CD14-positive monocyte (primary cell): ENCODE results near the gene TRPM8. TPM values are rescaled to one million over a fixed set of nuclear protein-coding genes. Genes with fewer than 3 reads are reported as not detected.

Experiments
- DNase-seq, 3 donors: peaks; one replicate each; pipeline ENCODE4 v3.0.0-alpha.2; 2011 to 2022
- H2AFZ ChIP-seq: 2 replicates; pipeline ENCODE4 v1.6.0; 2012; ENCODE audit warnings: mild to moderate bottlenecking, low read depth, low read length, inconsistent platforms; ENCODE audit not compliant: insufficient read depth, poor library complexity, severe bottlenecking
- H3K27ac ChIP-seq, 2 donors: 1 replicate in 1 of 2; 2 replicates in 1 of 2; pipeline ENCODE4 v1.5.1; 2012 to 2013; ENCODE audit warnings: low read length in 2 of 2, control low read depth in 1 of 2, inconsistent platforms in 1 of 2, low read depth in 1 of 2, mild to moderate bottlenecking in 1 of 2
- H3K27me3 ChIP-seq, 2 donors: one replicate each; pipeline versions ENCODE4 v1.6.0 to v1.6.1; 2011 to 2013; ENCODE audit warnings: low read length in 2 of 2; ENCODE audit not compliant: control insufficient read depth in 2 of 2, insufficient read depth in 2 of 2
- H3K36me3 ChIP-seq, 2 donors: replicated peaks in 1 of 2; 1 replicate in 1 of 2; 2 replicates in 1 of 2; pipeline versions ENCODE4 v1.5.1 to v1.6.1; 2012 to 2013; ENCODE audit warnings: low read length in 2 of 2, control low read depth in 1 of 2, inconsistent platforms in 1 of 2, mild to moderate bottlenecking in 1 of 2; ENCODE audit not compliant: insufficient read depth in 2 of 2, control insufficient read depth in 1 of 2
- H3K4me1 ChIP-seq, 2 donors: 1 replicate in 1 of 2; 2 replicates in 1 of 2; pipeline versions ENCODE4 v1.5.1 to v1.6.1; 2012 to 2013; ENCODE audit warnings: low read length in 2 of 2, control low read depth in 1 of 2, inconsistent platforms in 1 of 2, mild to moderate bottlenecking in 1 of 2, moderate library complexity in 1 of 2; ENCODE audit not compliant: insufficient read depth in 2 of 2, control insufficient read depth in 1 of 2
- H3K4me2 ChIP-seq: replicated peaks from 2 replicates; pipeline ENCODE3; 2012; ENCODE audit warnings: low read length, moderate library complexity, mild to moderate bottlenecking; ENCODE audit not compliant: poor library complexity, severe bottlenecking; ENCODE audit errors: extremely low read depth
- H3K4me3 ChIP-seq, 3 experiments: fragments of 200-600 bp in 1 of 3; sonication (generic) in 1 of 3; replicated peaks in 1 of 3; 1 replicate in 2 of 3; 2 replicates in 1 of 3; pipeline ENCODE4 v1.5.1; 2011 to 2013; ENCODE audit warnings: low read length in 3 of 3, mild to moderate bottlenecking in 3 of 3, control low read depth in 2 of 3, low read depth in 2 of 3, inconsistent platforms in 1 of 3, moderate library complexity in 1 of 3
- H3K79me2 ChIP-seq: 2 replicates; pipeline ENCODE4 v1.6.0; 2012; ENCODE audit warnings: mild to moderate bottlenecking, control low read depth, inconsistent platforms, low read length, moderate library complexity; ENCODE audit not compliant: insufficient read depth
- H3K9ac ChIP-seq: 2 replicates; pipeline ENCODE4 v1.6.0; 2017; ENCODE audit warnings: low read length, mild to moderate bottlenecking; ENCODE audit not compliant: insufficient read depth, poor library complexity, severe bottlenecking
- H3K9me3 ChIP-seq, 2 donors: replicated peaks in 1 of 2; 1 replicate in 1 of 2; 2 replicates in 1 of 2; pipeline versions ENCODE4 v1.5.1 to v1.6.1; 2012 to 2013; ENCODE audit warnings: low read length in 2 of 2, control low read depth in 1 of 2; ENCODE audit not compliant: control insufficient read depth in 1 of 2, insufficient read depth in 1 of 2
- H4K20me1 ChIP-seq: 2 replicates; pipeline ENCODE4 v1.6.0; 2012; ENCODE audit warnings: mild to moderate bottlenecking, low read length, control low read depth, moderate library complexity; ENCODE audit not compliant: insufficient read depth
- H3K27ac Mint-ChIP-seq, 7 donors: one replicate each; pipeline ENCODE4 v1.8.0; 2020; ENCODE audit warnings: mild to moderate bottlenecking in 7 of 7, mixed read lengths in 7 of 7, moderate library complexity in 6 of 7, inconsistent platforms in 2 of 7
- H3K27me3 Mint-ChIP-seq, 3 donors: one replicate each; pipeline ENCODE4 v1.8.0; 2021 to 2022; ENCODE audit warnings: low read depth in 3 of 3, mild to moderate bottlenecking in 3 of 3, mixed read lengths in 3 of 3, moderate library complexity in 3 of 3, inconsistent platforms in 1 of 3
- H3K36me3 Mint-ChIP-seq, 2 donors: one replicate each; pipeline ENCODE4 v1.8.0; 2020; ENCODE audit warnings: mixed read lengths in 2 of 2, inconsistent platforms in 1 of 2, mild to moderate bottlenecking in 1 of 2
- H3K4me1 Mint-ChIP-seq: one replicate; pipeline ENCODE4 v1.8.0; 2020; ENCODE audit warnings: mild to moderate bottlenecking, mixed read lengths
- H3K4me3 Mint-ChIP-seq, 2 donors: one replicate each; pipeline ENCODE4 v1.8.0; 2020; ENCODE audit warnings: mild to moderate bottlenecking in 2 of 2, mixed read lengths in 2 of 2, moderate library complexity in 1 of 2
- H3K9me3 Mint-ChIP-seq, 7 donors: one replicate each; pipeline ENCODE4 v1.8.0; 2020 to 2022; ENCODE audit warnings: mixed read lengths in 7 of 7, mild to moderate bottlenecking in 6 of 7, moderate library complexity in 6 of 7, inconsistent platforms in 2 of 7
- WGBS: methylation state at CpG from one replicate; pipeline ENCODE4 v1.1.5; 2013; ENCODE audit warnings: missing lambda C conversion rate; ENCODE audit not compliant: insufficient coverage; 5-methylcytosine and 5-hydroxymethylcytosine counted together
- intact Hi-C, 2 donors: fragments of 100-400 bp; cut with micrococcal nuclease; formaldehyde crosslinking; loops; one replicate each; pipeline versions ENCODE4 v1.15.0 to v1.15.1; 2023
- polyA plus RNA-seq, 3 donors: library from polyadenylated mRNA; depleted of rRNA in 1 of 3; unstranded in 2 of 3; stranded (reverse) in 1 of 3; fragments of 300-500 nt in 2 of 3; fragments of >200 nt in 1 of 3; fragmentation: Illumina TruSeq in 2 of 3; gene quantifications; 1 replicate in 2 of 3; 2 replicates in 1 of 3; pipeline ENCODE4 v1.2.3, GENCODE V29; 2012 to 2021
- TF ChIP-seq, protein P1 (sequence below): fragments of 200-600 bp; IDR thresholded peaks from one replicate; pipeline ENCODE4 v1.8.0; 2022; ENCODE audit warnings: antibody characterized with exemption, mild to moderate bottlenecking

TRPM8 gene
- polyA plus RNA-seq, 3 donors = not detected

DNA sequence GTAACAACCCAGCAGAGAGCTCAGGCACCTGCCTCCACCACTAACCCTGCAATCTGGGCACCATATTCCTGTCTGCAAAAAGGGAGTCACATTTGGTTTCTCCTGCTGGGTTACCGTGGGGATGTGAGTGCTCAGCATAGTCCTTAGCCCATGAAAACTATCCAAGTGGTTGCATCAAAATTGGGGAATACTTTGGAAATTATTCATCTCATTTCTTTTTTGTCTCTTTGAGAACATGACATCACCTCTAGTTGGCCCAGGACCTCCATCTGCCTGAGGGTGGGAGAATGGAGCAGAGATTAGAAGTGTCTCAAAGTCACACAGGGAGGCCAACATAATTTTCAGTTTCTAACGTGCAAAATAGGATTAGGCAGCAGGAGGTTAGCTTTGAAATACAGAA lies 114.0 kb downstream of the TRPM8 start:
- Histone ChIP-seq H3K4me3 (no peak overlapping the region), H3K9me3 (peaks cover 0 to 12% of the 10 kb centered on the region in 2 donors), H3K4me1 (no peaks in the 10 kb centered on the region), H3K4me2 (no peak overlapping the region), H3K9ac (no peak overlapping the region), H3K27me3 (no peaks in the 10 kb centered on the region), H3K27ac (no peak overlapping the region), H4K20me1 (no peaks in the 10 kb centered on the region), H3K79me2 (no peaks in the 10 kb centered on the region), H3K36me3 (no peaks in the 10 kb centered on the region), H2AFZ (no peak overlapping the region)
- intact Hi-C loops = no loop called here
- WGBS = 100% methylated on average over 1 of the region's 2 CpGs
- no peak for DNase-seq
- Mint-ChIP-seq H3K27ac (no peak overlapping the region), H3K27me3 (peaks cover 2 to 7% (median 5%) of the 10 kb centered on the region in 3 donors), H3K4me1 (no peaks in the 10 kb centered on the region), H3K4me3 (no peak overlapping the region), H3K36me3 (no peaks in the 10 kb centered on the region), H3K9me3 (peaks cover 6 to 20% (median 12%) of the 10 kb centered on the region in 7 donors)
- TF ChIP-seq, protein P1, sequence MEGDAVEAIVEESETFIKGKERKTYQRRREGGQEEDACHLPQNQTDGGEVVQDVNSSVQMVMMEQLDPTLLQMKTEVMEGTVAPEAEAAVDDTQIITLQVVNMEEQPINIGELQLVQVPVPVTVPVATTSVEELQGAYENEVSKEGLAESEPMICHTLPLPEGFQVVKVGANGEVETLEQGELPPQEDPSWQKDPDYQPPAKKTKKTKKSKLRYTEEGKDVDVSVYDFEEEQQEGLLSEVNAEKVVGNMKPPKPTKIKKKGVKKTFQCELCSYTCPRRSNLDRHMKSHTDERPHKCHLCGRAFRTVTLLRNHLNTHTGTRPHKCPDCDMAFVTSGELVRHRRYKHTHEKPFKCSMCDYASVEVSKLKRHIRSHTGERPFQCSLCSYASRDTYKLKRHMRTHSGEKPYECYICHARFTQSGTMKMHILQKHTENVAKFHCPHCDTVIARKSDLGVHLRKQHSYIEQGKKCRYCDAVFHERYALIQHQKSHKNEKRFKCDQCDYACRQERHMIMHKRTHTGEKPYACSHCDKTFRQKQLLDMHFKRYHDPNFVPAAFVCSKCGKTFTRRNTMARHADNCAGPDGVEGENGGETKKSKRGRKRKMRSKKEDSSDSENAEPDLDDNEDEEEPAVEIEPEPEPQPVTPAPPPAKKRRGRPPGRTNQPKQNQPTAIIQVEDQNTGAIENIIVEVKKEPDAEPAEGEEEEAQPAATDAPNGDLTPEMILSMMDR = no peak

DNA sequence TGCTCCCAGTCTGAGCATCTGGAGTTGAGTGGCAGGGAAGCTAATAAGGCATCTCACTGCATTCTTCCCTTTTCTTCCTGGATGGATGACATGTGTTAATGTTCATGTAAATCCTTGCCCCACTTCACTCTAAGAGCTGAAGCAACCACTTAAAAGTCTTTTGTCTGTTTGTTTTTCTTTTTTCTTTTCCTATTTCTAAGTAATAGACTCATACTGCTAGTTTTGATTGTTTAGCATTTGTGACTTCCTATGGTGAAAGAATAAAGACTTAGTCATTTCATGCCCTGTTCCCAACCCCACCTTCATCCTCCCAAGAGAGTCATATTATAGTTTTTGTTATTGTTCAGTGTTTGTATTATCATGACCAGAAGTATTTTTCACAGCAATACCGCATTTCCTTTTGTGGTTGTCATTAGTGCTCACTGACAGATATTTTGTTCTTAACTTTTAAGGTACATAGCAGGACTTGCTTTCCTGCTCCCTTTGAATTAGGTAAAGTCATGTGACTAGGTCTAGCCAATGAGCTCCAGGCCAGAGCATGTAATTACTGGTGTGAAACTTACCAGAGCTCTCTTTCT lies 115.2 kb downstream of the TRPM8 start:
- no peak overlapping the region for H3K9ac ChIP-seq
- no peaks in the 10 kb centered on the region for H3K4me1 ChIP-seq
- TF ChIP-seq, protein P1 = no peak
- no peak overlapping the region for H3K4me2 ChIP-seq
- H3K27ac Mint-ChIP-seq = no peak overlapping the region
- no peak overlapping the region for H3K4me3 Mint-ChIP-seq
- H3K9me3 Mint-ChIP-seq = peaks cover 7 to 27% (median 13%) of the 10 kb centered on the region in 7 donors
- peaks cover 4 to 12% of the 10 kb centered on the region in 2 donors for H3K9me3 ChIP-seq
- no peaks in the 10 kb centered on the region for H3K36me3 ChIP-seq
- H3K4me3 ChIP-seq = no peak overlapping the region
- H3K27ac ChIP-seq = no peak overlapping the region
- H3K36me3 Mint-ChIP-seq = no peaks in the 10 kb centered on the region
- no peaks in the 10 kb centered on the region for H3K4me1 Mint-ChIP-seq
- no peaks in the 10 kb centered on the region for H4K20me1 ChIP-seq
- H2AFZ ChIP-seq = no peak overlapping the region
- no peaks in the 10 kb centered on the region for H3K79me2 ChIP-seq
- intact Hi-C loops = no loop called here
- WGBS = no CpG with 5 or more reads among the region's 1 CpG
- H3K27me3 ChIP-seq = no peaks in the 10 kb centered on the region
- peaks cover 1 to 5% (median 3%) of the 10 kb centered on the region in 3 donors for H3K27me3 Mint-ChIP-seq
- no peak for DNase-seq
